B cell (primary cell): ENCODE data around the gene SLC44A3. TPM values are rescaled to one million over a fixed set of nuclear protein-coding genes. Genes with fewer than 3 reads are reported as not detected.

Experiments used
- ATAC-seq: fragments of 200-7000 bp; cut with Tn5 transposase; one replicate; pipeline ENCODE4 v1.10.0; 2021; ENCODE audit warnings: low read depth, mild to moderate bottlenecking, moderate number of reproducible peaks, moderate library complexity
- CTCF ChIA-PET: fragments of 350-600 bp; sonication (Branson Sonifier 250); formaldehyde crosslinking; loops from one replicate; lab custom pipeline; 2021; ENCODE audit warnings: antibody characterized with exemption, inconsistent platforms; lab: Charles Lee
- POLR2A ChIA-PET: fragments of 350-600 bp; sonication (Branson Sonifier 250); formaldehyde crosslinking; loops from one replicate; lab custom pipeline; 2021; ENCODE audit warnings: antibody characterized with exemption; lab: Charles Lee
- DNase-seq: peaks from one replicate; pipeline ENCODE4 v3.0.0; 2013
- H2AFZ ChIP-seq: 2 replicates; pipeline ENCODE4 v1.6.1; 2012; ENCODE audit warnings: mild to moderate bottlenecking, low read depth, low read length; ENCODE audit not compliant: insufficient read depth, poor library complexity, severe bottlenecking
- H3K27ac ChIP-seq, 2 donors: 1 replicate in 1 of 2; 2 replicates in 1 of 2; pipeline ENCODE4 v1.5.1; 2012 to 2013; ENCODE audit warnings: low read length in 2 of 2, mild to moderate bottlenecking in 2 of 2, moderate library complexity in 1 of 2
- H3K27me3 ChIP-seq, 4 experiments: fragments of 200-600 bp in 1 of 4; sonication (generic) in 1 of 4; replicated peaks in 1 of 4; 1 replicate in 2 of 4; 2 replicates in 2 of 4; pipeline versions ENCODE4 v1.6.1 to v1.7.0; 2013 to 2016; ENCODE audit warnings: low read length in 3 of 4, mild to moderate bottlenecking in 2 of 4, mixed read lengths in 1 of 4, moderate library complexity in 1 of 4; ENCODE audit not compliant: insufficient read depth in 4 of 4, control insufficient read depth in 3 of 4; ENCODE audit errors: control extremely low read depth in 1 of 4
- H3K36me3 ChIP-seq, 2 experiments: replicated peaks in 1 of 2; 1 replicate in 1 of 2; 2 replicates in 1 of 2; pipeline versions ENCODE4 v1.6.1 to v1.7.1; 2013; ENCODE audit warnings: low read length in 1 of 2; ENCODE audit not compliant: insufficient read depth in 2 of 2, control insufficient read depth in 1 of 2; ENCODE audit errors: control extremely low read depth in 1 of 2, extremely low read depth in 1 of 2
- H3K4me1 ChIP-seq, 2 donors: fragments of 200-600 bp in 1 of 2; sonication (generic) in 1 of 2; 1 replicate in 1 of 2; 2 replicates in 1 of 2; pipeline versions ENCODE4 v1.5.1 to v1.6.1; 2013 to 2017; ENCODE audit warnings: low read length in 2 of 2; ENCODE audit not compliant: control insufficient read depth in 2 of 2, insufficient read depth in 2 of 2
- H3K4me2 ChIP-seq: replicated peaks from 2 replicates; pipeline ENCODE3; 2012; ENCODE audit warnings: mild to moderate bottlenecking, low read depth, low read length; ENCODE audit not compliant: poor library complexity, severe bottlenecking
- H3K4me3 ChIP-seq, 5 experiments: fragments of 200-600 bp in 1 of 5; sonication (generic) in 1 of 5; 1 replicate in 3 of 5; 2 replicates in 2 of 5; pipeline versions ENCODE4 v1.5.1 to v1.7.0; 2011 to 2016; ENCODE audit warnings: low read length in 4 of 5, mild to moderate bottlenecking in 4 of 5, low read depth in 2 of 5, control low read depth in 1 of 5, moderate library complexity in 1 of 5; ENCODE audit not compliant: insufficient read depth in 1 of 5; ENCODE audit errors: control extremely low read depth in 1 of 5, extremely low read depth in 1 of 5
- H3K79me2 ChIP-seq: fragments of 200-600 bp; sonication (generic); one replicate; pipeline ENCODE4 v1.6.0; 2016; ENCODE audit warnings: low read length; ENCODE audit not compliant: control insufficient read depth, insufficient read depth
- H3K9ac ChIP-seq: fragments of 200-600 bp; sonication (generic); 2 replicates; pipeline ENCODE4 v1.6.1; 2017; ENCODE audit warnings: mild to moderate bottlenecking, low read length, moderate library complexity
- H3K9me3 ChIP-seq, 3 donors: one replicate each; pipeline versions ENCODE4 v1.6.1 to v1.7.1; 2013; ENCODE audit warnings: low read length in 2 of 3; ENCODE audit not compliant: control insufficient read depth in 2 of 3, insufficient read depth in 1 of 3; ENCODE audit errors: control extremely low read depth in 1 of 3
- H4K20me1 ChIP-seq: 2 replicates; pipeline ENCODE4 v1.6.0; 2012; ENCODE audit warnings: mild to moderate bottlenecking, low read length; ENCODE audit not compliant: insufficient read depth, control insufficient read depth, poor library complexity, severe bottlenecking
- H3K27ac Mint-ChIP-seq: one replicate; pipeline ENCODE4 v1.8.0; 2021; ENCODE audit warnings: mixed read lengths
- H3K27me3 Mint-ChIP-seq: one replicate; pipeline ENCODE4 v1.8.0; 2021; ENCODE audit warnings: mixed read lengths
- H3K4me1 Mint-ChIP-seq: one replicate; pipeline ENCODE4 v1.8.0; 2021; ENCODE audit warnings: mixed read lengths
- H3K4me3 Mint-ChIP-seq: one replicate; pipeline ENCODE4 v1.8.0; 2021; ENCODE audit warnings: mixed read lengths
- H3K9me3 Mint-ChIP-seq: one replicate; pipeline ENCODE4 v1.8.0; 2022; ENCODE audit warnings: mixed read lengths; ENCODE audit not compliant: insufficient read depth
- CTCF ChIP-seq: fragments of 200-600 bp; IDR thresholded peaks from one replicate; pipeline ENCODE4 v1.8.0; 2022; ENCODE audit warnings: antibody characterized with exemption, mild to moderate bottlenecking
- EZH2 ChIP-seq: IDR thresholded peaks from 2 replicates; pipeline ENCODE4 v1.6.1; 2012; ENCODE audit warnings: borderline replicate concordance, low read depth, mild to moderate bottlenecking, moderate library complexity, low read length; ENCODE audit not compliant: insufficient read depth, poor library complexity, severe bottlenecking
- WGBS: methylation state at CpG from one replicate; pipeline ENCODE4 v1.1.5; 2013; ENCODE audit warnings: missing lambda C conversion rate; ENCODE audit not compliant: insufficient coverage; 5-methylcytosine and 5-hydroxymethylcytosine counted together
- intact Hi-C: fragments of 100-400 bp; cut with micrococcal nuclease; formaldehyde crosslinking; loops from one replicate; pipeline ENCODE4 v1.10.0; 2022
- polyA plus RNA-seq: library from polyadenylated mRNA; depleted of rRNA; stranded (reverse); fragments of >200 nt; gene quantifications from 2 replicates; pipeline ENCODE4 v1.2.3, GENCODE V29; 2012
- total RNA-seq, 2 donors: library from RNA; stranded (reverse); fragments of 120-200 nt in 1 of 2; gene quantifications; 1 replicate in 1 of 2; 2 replicates in 1 of 2; pipeline versions ENCODE4 v1.2.3 to v1.2.4, GENCODE V29; 2013 to 2022

The SLC44A3 gene
- total and polyA plus RNA-seq, 2 donors (not counting 1 experiment from before 2014, with no cell fraction given): not detected

- Histone ChIP-seq H3K4me1 (no peaks in the 10 kb centered on the region), H3K9me3 (no peaks in the 10 kb centered on the region), H3K4me2 (no peak overlapping the region), H3K27me3 (peaks cover 0 to 9% (median 5%) of the 10 kb centered on the region in 4 experiments), H3K79me2 (no peaks in the 10 kb centered on the region), H3K9ac (no peak overlapping the region), H3K27ac (no peak overlapping the region), H3K36me3 (no peaks in the 10 kb centered on the region), H4K20me1 (no peaks in the 10 kb centered on the region), H3K4me3 (no peak overlapping the region), H2AFZ (no peak overlapping the region)
- intact Hi-C loops: no loop called here
- peaks cover 4% of the 10 kb centered on the region for H3K4me1 Mint-ChIP-seq
- POLR2A ChIA-PET: no interaction called here
- CTCF ChIA-PET: no interaction called here
- no peaks in the 10 kb centered on the region for H3K9me3 Mint-ChIP-seq
- ATAC-seq (no peak), DNase-seq (no peak)
- no peak overlapping the region for H3K4me3 Mint-ChIP-seq
- H3K27me3 Mint-ChIP-seq: peaks cover 24% of the 10 kb centered on the region
- no peak overlapping the region for H3K27ac Mint-ChIP-seq
- TF ChIP-seq CTCF: no peak
- 88% methylated on average over 1 of the region's 5 CpGs for WGBS
Measured at GRCh38 chr1:94878329-94878728, 58.2 kb downstream of the SLC44A3 start.

GRCh38 chr1:94883691-94884090 is 63.5 kb downstream of the SLC44A3 start:
- H3K27ac Mint-ChIP-seq: no peak overlapping the region
- H3K9me3 Mint-ChIP-seq: no peaks in the 10 kb centered on the region
- POLR2A ChIA-PET: no interaction called here
- no peaks in the 10 kb centered on the region for H3K27me3 ChIP-seq
- H4K20me1 ChIP-seq: no peaks in the 10 kb centered on the region
- peaks cover 9% of the 10 kb centered on the region for H3K4me1 Mint-ChIP-seq
- no CpG with 5 or more reads among the region's 4 CpGs for WGBS
- no peak overlapping the region for H3K9ac ChIP-seq
- H3K79me2 ChIP-seq: no peaks in the 10 kb centered on the region
- H3K9me3 ChIP-seq: no peaks in the 10 kb centered on the region
- CTCF ChIA-PET: no interaction called here
- DNase-seq (peak; percentile 9), ATAC-seq (no peak)
- peak overlapping the region; percentile 51 for H3K4me3 Mint-ChIP-seq
- intact Hi-C loops: no loop called here
- H2AFZ ChIP-seq: peak overlapping the region; percentile 76
- no peak overlapping the region for H3K4me3 ChIP-seq
- no peak overlapping the region for H3K27ac ChIP-seq
- H3K27me3 Mint-ChIP-seq: no peaks in the 10 kb centered on the region
- peaks cover 0 to 4% of the 10 kb centered on the region in 2 donors for H3K4me1 ChIP-seq
- H3K4me2 ChIP-seq: peak overlapping the region; percentile 33
- TF ChIP-seq CTCF: no peak
- no peak for TF ChIP-seq EZH2
- no peaks in the 10 kb centered on the region for H3K36me3 ChIP-seq
